GM18873 (cell line): ENCODE results near the gene ARHGEF11.
"Not testable (repeated sequence)": the region's sequence is repeated elsewhere in the genome, so short reads cannot be mapped to it uniquely, and the experiment has no call there.

Experiments used
- ATAC-seq: cut with Tn5 transposase; IDR thresholded peaks from one replicate; pipeline ENCODE4 v1.9.1; 2021; ENCODE audit warnings: mild to moderate bottlenecking, moderate library complexity, moderate number of reproducible peaks; ENCODE audit not compliant: unreplicated experiment, low FRiP score

ARHGEF11 gene

GRCh38 chr1:156935505-156936128 is 109.9 kb downstream of the ARHGEF11 start:
- no peak for ATAC-seq

GRCh38 chr1:156933136-156933535 is 112.4 kb downstream of the ARHGEF11 start:
- no peak for ATAC-seq

- ATAC-seq = no peak
Observed at GRCh38 chr1:156931974-156932710, 113.4 kb downstream of the ARHGEF11 start.

GRCh38 chr1:156931211-156931952 is 114.2 kb downstream of the ARHGEF11 start:
- no peak for ATAC-seq

- ATAC-seq = no peak
Observed at GRCh38 chr1:156930483-156930882, 115.1 kb downstream of the ARHGEF11 start.

GRCh38 chr1:156929596-156930238 is 115.8 kb downstream of the ARHGEF11 start:
- no peak for ATAC-seq

GRCh38 chr1:156928043-156928602 is 117.4 kb downstream of the ARHGEF11 start:
- ATAC-seq = no peak

- ATAC-seq = no peak
Observed at GRCh38 chr1:156927215-156928042, 118.1 kb downstream of the ARHGEF11 start.

- not testable (repeated sequence) for ATAC-seq
Observed at GRCh38 chr1:156926695-156927094, 118.8 kb downstream of the ARHGEF11 start.

- ATAC-seq = no peak
Observed at GRCh38 chr1:156926175-156926574, 119.4 kb downstream of the ARHGEF11 start.

GRCh38 chr1:156925154-156926010 is 120.2 kb downstream of the ARHGEF11 start:
- ATAC-seq = no peak

GRCh38 chr1:156924478-156925153 is 120.9 kb downstream of the ARHGEF11 start:
- ATAC-seq = no peak

- ATAC-seq = no peak
Observed at GRCh38 chr1:156923670-156924477, 121.7 kb downstream of the ARHGEF11 start.

- ATAC-seq = no peak
Observed at GRCh38 chr1:156922986-156923669, 122.4 kb downstream of the ARHGEF11 start.

GRCh38 chr1:156921053-156921529 is 124.5 kb downstream of the ARHGEF11 start:
- ATAC-seq = no peak

- no peak for ATAC-seq
Observed at GRCh38 chr1:156920233-156921052, 125.1 kb downstream of the ARHGEF11 start, which contains the start of gene LRRC71. TSS of gene LRRC71 (plus strand) at chr1:156920632. CDS start at chr1:156920804, 172 bp downstream.
